Measurements from ENCODE around the gene LONRF2.

Gene LONRF2

GRCh38 chr2:100274076-100274475 lies 48.2 kb downstream of the LONRF2 start:
- DNase-seq, result no peak

DNA sequence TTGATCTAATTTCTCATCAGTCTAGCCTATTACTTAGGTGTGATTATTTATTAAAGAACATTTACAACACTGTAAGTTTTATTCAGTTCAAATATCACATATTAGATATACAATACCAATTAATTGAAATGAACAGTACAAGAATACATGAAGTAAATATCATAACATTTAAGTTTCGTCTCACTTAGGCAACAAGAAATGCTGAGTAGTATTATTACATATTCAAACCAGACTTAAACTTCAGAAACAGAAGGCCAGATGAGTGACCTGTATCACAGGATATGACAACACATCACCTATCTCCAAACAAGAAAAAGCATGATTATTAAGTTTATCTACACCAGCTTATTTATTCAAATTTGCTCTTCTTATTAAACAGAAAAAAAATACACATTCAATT lies 48.9 kb downstream of the LONRF2 start:
- no peak for DNase-seq

DNA sequence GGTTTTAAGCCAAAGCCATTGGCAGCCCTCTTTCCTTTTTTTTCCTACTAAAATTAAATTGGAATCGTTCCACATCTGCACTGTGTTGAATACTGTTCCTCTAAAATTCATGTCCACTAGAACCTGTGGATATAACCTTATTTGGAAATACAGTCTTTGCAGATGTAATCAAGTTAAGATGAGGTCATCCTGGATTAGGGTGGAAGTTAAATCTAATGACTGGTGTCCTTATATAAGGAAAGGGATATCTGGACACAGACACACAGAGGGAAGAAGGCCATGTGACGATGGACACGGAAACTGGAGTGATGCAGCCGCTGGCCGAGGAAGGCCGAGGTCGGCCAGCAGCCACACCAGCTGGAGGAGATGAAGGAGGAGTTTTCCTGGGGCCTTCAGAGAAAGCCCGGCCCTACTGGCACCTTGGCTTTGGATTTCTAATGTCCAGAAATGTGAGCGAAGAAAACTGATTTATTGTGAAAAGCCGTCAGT lies 49.4 kb downstream of the LONRF2 start:
- DNase-seq, result no peak

GRCh38 chr2:100271210-100271609 lies 51.1 kb downstream of the LONRF2 start:
- DNase-seq, result no peak

DNA sequence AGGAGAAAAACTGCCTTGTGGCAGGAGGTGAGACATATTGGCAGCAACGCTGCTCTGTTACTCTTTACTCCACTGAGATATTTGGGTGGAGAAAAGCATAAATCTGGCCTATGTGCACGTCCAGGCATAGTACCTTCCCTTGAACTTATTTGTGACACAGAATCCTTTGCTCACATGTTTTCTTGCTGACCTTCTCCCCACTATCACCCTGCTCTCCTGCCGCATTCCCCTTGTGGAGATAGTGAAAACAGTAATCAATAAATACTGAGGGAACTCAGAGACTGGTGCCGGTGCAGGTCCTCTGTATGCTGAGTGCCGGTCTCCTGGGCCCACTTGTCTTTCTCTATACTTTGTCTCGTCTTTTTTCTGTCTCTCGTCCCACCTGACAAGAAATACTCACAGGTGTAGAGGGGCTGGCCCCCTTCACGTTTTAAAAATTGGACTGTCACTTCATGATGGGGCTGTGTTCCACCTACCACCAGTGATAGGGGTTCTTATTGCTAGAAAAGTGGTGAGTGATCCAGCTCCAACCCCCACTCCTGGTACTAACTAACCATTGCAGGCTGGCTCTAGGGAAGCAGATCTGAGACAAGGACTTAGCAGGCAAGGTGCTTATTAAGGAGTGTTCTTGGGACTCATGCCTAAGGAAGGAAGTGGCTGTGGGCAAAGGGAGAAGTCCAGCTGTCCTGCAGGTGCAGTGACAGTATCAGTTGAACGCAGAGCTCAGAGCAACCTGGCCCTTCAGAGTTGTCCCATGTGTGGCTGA lies 51.7 kb downstream of the LONRF2 start:
- no peak for DNase-seq

GRCh38 chr2:100269889-100270288 lies 52.4 kb downstream of the LONRF2 start:
- no peak for DNase-seq

DNA sequence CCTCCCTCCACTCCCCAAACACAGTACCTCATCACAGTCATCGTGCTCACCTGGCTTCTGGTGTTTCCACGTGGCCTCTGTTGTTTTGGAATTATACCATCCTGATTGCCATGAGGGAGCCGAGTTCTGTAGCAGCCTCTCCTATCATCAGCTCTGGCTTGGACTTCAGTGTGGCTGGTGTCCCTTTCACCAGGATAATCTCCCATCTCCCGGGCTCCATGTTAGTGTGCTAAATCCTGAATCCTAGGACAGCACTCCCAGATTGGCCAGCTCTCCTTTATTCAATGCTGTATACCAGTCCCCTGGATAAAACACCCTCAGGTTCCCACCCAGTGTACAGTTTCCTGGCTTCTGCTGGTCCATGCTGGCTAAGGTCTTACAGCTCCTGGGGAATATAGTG lies 53.3 kb downstream of the LONRF2 start:
- DNase-seq, result no peak

DNA sequence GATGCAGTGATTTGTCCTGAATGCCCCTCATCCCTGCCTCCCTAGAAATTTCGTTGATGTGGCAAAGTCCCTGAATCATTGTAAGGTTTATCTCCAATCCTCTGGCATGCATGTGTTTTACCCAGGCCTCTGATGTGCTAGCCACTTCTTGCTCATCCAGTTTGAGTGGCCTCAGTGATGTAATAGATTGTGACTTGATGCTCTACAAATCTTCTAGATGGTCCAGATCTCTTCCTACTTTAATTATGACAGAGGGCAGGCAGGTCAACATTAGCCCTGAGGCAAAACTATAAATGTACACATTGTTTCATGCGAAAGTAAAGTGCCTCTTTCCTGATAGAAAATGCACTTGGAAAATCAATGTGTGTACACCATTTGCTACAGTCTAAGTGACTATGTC lies 54.5 kb downstream of the LONRF2 start:
- no peak for DNase-seq

GRCh38 chr2:100266126-100266525 lies 56.2 kb downstream of the LONRF2 start:
- no peak for DNase-seq

DNA sequence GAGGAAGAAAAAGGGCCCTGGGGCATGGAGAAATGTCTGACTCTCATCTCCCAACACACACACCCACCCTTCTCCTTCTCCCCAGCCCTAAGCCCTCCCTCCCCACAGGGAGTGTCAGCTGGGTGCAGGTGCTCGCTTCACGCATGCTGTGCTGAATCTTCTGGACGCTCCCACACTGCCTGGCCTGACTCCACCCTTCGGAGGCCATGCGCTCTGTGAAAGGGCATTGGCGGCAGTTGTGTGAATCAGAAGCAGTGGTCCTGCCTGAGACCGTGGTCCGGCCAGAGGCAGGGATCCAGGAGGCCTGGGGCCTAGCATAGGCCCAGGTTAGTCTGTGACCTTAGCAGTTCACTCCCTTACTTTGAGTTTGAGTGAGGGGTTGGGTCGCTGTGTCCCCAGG lies 57.1 kb downstream of the LONRF2 start:
- DNase-seq, result no peak

DNA sequence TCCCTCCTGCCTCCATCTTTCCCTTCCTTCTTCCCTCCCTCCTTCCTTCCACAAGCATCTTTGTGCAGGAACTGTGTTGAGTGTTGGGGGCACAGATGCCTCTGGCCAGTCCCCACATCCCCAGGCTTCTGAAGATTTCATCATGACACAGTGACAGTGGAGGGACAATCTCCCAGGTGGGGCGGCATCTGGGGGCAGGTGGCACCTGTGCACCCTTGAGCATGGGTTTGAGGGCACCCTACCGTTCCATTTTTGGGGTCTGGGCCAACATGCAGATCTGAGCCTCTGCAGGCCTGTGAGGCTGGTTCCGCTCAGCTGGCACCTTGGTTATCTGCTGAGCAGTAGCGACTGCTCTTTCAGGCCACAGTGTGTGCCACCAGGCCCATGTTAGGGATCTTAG lies 57.6 kb downstream of the LONRF2 start:
- DNase-seq, result no peak

GRCh38 chr2:100264121-100264520 lies 58.2 kb downstream of the LONRF2 start:
- no peak for DNase-seq

DNA sequence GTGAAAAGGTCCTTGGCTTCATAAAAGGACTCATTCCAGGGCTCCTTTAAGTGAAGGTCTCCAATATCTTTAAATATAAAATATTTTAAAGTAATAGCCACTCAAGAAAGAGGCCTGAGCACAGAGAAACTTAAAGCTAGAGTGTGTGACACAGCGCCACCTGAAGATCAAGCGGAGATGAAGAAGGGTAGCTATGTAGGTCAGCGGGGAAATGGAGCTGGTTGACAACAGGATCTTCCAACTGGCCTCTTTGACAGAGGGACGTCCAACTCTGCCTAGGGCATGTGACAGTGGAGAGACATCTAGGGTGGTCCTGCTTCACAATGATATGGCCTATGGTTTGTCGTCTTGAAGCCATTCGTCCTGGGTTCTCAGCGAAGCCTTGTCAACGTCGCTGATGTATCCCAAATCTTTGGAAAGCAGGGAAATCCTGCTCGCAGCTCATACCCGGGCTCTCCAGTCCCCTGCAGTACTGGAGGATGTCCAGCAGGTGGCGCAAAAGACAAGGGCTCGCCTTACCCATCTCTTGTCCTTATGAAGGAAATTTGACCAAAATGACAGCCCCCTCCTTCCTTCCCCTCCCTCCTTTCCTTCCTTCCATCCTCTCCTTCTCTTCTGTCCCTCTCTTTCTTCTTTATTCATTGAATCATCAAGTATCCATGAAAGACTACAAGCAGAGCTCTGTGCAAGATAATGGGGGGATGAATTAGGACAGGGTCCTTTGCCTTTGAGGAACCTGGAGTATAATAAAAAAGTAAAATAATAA lies 59.6 kb downstream of the LONRF2 start:
- peak; percentile 49 for DNase-seq

- no peak for DNase-seq
These were observed 60.3 kb downstream of the LONRF2 start for GRCh38 chr2:100262046-100262445.

DNA sequence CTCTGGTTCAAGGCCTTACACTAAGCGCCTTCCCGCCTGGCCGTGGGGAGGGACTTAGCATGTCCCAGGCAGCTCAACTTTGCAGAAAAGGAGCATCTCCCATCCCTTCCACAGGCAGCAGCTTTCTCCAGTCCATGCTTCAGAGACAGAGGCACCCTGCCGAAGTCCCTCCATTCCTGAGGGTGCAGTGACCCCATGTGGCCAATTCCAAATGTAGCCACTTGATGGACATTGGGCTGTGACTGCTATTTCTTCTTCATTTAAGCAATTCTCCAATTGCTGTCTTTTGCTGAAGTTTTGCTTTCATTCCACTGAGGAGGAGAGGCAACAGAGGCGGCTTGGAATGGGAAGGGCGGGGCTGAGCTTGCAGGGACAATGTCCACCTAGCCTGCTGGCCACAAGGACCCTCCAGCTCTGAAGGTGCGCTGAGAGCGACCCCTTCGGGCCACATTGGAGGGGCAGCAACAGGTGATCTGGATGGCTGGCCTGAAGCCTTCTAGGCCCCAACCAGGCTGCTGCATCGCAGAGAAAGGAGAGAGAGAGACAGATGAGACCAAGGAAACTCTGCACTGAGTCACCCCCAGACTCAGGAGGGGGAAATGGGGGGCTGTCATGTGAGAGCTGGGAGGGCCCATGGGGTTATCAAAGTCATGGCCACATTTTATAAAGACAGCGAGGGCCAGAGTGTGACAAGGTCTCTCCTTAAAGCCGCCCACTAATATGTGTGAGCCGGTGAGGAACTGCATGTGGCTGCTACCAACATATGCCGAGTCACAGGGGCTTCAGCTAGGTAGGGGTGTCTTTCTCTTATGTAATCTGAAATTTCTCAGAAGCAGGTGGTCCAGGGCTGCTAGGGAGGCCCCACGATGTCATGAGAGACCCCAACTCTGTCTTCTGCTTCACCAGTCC lies 61.3 kb downstream of the LONRF2 start:
- DNase-seq, result no peak

DNA sequence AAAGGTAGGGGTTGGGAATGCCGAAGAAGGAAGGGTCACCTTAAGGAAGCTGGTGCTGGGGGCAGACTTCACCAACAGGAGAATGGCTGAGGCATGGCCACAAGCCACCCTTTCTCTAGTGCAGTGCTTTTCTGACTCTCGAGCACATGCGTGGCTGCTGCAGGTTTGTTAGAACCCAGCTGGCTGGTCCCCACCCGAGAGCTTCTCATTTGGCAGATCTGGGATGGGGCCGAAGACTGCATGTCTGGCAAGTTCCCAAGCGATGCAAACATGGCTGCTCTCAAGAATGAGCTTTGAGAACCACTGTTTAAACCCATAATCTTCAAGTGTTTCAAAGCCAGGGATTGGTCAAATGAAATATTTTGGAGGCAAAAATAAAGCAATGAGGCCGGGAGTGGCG lies 63.2 kb downstream of the LONRF2 start:
- no peak for DNase-seq

- DNase-seq, result no peak
These were observed 64.4 kb downstream of the LONRF2 start for GRCh38 chr2:100257939-100258338.

DNA sequence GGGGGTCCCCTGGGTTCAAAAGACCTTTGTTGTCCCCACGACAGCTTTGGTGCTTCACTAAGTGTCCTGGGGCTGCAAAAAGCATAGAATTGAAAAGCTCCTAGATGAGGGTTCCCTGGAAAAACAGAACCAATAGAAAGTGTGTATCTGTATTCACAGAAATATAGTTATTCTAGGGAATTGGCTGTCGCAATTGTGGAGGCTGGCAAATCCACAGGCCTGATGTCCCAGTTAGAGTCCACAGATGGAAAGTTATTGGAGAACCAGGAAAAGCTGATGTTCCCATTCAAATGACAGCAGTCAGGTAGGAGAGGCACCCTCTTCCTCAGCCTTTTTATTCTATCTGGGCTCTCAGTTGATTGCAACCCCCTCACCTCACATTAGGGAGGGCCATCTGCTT lies 65.5 kb downstream of the LONRF2 start:
- DNase-seq, result no peak

GRCh38 chr2:100256416-100256815 lies 65.9 kb downstream of the LONRF2 start:
- DNase-seq, result no peak

GRCh38 chr2:100254646-100255210 lies 67.6 kb downstream of the LONRF2 start:
- DNase-seq, result no peak

DNA sequence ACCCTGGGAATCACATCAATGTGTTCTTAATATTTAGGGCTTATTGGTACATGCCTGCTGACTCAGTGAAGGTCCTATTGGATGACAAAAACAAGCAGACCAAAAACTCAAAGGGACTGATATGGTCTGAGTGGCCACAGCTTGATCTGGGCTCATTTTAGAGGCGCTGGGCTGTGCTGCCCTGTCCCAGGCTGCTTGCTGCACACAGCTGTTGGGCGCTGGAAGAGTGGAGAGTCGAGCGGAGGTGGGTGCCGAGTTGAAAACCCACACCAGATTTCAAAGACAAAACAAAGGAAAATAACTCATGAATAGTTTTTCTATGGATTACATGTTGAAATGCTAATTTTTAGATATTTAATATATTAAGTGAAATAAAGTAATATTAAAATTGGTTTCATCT lies 68.5 kb downstream of the LONRF2 start:
- no peak for DNase-seq

DNA sequence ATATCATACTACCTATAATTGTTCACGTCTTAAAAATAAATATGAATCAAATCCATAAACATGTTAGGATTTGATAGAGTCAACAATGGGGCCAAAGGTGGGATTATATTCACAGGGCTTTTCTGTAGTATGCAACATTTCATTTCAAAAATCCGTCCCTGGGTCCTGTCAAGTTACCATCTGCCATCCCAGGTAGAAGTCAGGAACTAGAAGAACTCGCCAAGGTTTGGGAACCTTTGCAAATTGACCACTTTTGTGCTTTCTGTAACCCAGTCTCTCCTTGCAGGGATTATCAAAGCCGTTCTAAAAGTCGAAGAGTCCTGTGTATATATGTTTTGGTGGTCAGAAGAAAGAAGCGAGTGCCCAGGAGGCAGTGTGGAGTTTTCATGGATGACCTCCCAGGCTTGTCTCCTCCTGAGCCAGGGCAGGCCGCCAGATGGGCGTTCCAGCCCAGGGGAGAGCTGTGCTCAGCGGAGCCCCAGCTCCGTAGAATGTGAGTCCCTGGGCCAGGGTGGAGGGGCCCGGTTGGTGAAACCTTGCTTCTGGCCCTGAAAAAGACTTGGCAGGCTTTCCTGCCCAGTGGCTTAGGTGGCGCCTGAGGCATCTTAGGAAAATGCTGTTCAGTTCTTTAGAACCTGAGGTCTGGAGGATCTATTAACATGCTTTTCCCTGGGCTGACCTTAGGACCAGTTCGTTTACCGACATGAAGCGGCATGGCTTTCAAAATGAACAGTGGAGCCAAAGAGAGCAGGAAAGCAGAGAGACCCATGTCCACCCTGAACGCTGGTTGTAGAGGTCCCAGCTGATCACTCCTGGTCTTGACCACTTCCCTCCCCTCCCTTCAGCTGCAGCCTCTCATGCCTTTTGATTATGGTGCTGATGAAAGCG lies 69.2 kb downstream of the LONRF2 start:
- DNase-seq, result no peak
